ENCODE results near the gene SNTG2.
"Not testable (repeated sequence)": the region's sequence is repeated elsewhere in the genome, so short reads cannot be mapped to it uniquely, and the experiment has no call there.

Gene SNTG2

GRCh38 chr2:1375794-1376193 lies 425.1 kb downstream of the SNTG2 start:
- no peak for DNase-seq (ENCODE audit: low spot score)

- no peak for DNase-seq (ENCODE audit: low spot score)
These were observed 426.8 kb downstream of the SNTG2 start for GRCh38 chr2:1377473-1377872.

- no peak for DNase-seq (ENCODE audit: low spot score)
These were observed 428.0 kb downstream of the SNTG2 start for GRCh38 chr2:1378456-1379150.

GRCh38 chr2:1381644-1382043 lies 431.0 kb downstream of the SNTG2 start:
- no peak for DNase-seq (ENCODE audit: low spot score)

- DNase-seq (ENCODE audit: low spot score): not testable (repeated sequence)
These were observed 437.5 kb downstream of the SNTG2 start for GRCh38 chr2:1387954-1388725.

GRCh38 chr2:1390118-1390517 lies 439.5 kb downstream of the SNTG2 start:
- not testable (repeated sequence) for DNase-seq (ENCODE audit: low spot score)

- no peak for DNase-seq (ENCODE audit: low spot score)
These were observed 442.7 kb downstream of the SNTG2 start for GRCh38 chr2:1393321-1393720.

- no peak for DNase-seq (ENCODE audit: low spot score)
These were observed 444.2 kb downstream of the SNTG2 start for GRCh38 chr2:1394709-1395408.

- no peak for DNase-seq (ENCODE audit: low spot score)
These were observed 446.7 kb downstream of the SNTG2 start for GRCh38 chr2:1397350-1397749.

- no peak for DNase-seq (ENCODE audit: low spot score)
These were observed 447.5 kb downstream of the SNTG2 start for GRCh38 chr2:1398191-1398590.

GRCh38 chr2:1400943-1401735 lies 450.5 kb downstream of the SNTG2 start:
- no peak for DNase-seq (ENCODE audit: low spot score)

GRCh38 chr2:1402064-1402463 lies 451.4 kb downstream of the SNTG2 start:
- no peak for DNase-seq (ENCODE audit: low spot score)

- no peak for DNase-seq (ENCODE audit: low spot score)
These were observed 452.9 kb downstream of the SNTG2 start for GRCh38 chr2:1403565-1403964.

GRCh38 chr2:1405124-1405523 lies 454.5 kb downstream of the SNTG2 start:
- no peak for DNase-seq (ENCODE audit: low spot score)

GRCh38 chr2:1405967-1406366 lies 455.3 kb downstream of the SNTG2 start:
- no peak for DNase-seq (ENCODE audit: low spot score)

GRCh38 chr2:1406434-1406833 lies 455.8 kb downstream of the SNTG2 start:
- no peak for DNase-seq (ENCODE audit: low spot score)

- no peak for DNase-seq (ENCODE audit: low spot score)
These were observed 457.5 kb downstream of the SNTG2 start for GRCh38 chr2:1407950-1408675.

GRCh38 chr2:1413156-1413710 lies 462.6 kb downstream of the SNTG2 start, which contains the start of gene TPO:
TSS of gene TPO (plus strand) at chr2:1413463. CDS start at chr2:1414409, 946 bp downstream.
- DNase-seq (ENCODE audit: low spot score): no peak

GRCh38 chr2:1414121-1414520 lies 463.5 kb downstream of the SNTG2 start:
- DNase-seq (ENCODE audit: low spot score): no peak

GRCh38 chr2:1414901-1415300 lies 464.3 kb downstream of the SNTG2 start:
- DNase-seq (ENCODE audit: low spot score): not testable (repeated sequence)

- no peak for DNase-seq (ENCODE audit: low spot score)
These were observed 464.9 kb downstream of the SNTG2 start for GRCh38 chr2:1415501-1415900.
